HCT116 (cell line): ENCODE measurements around the gene ATP5F1A. TPM values are rescaled to one million over a fixed set of nuclear protein-coding genes. Genes with fewer than 3 reads are reported as not detected.

Source experiments
- ATAC-seq: fragments of 200-7000 bp; cut with Tn5 transposase; 2 replicates; pipeline ENCODE4 v1.9.1; 2020; ENCODE audit warnings: mild to moderate bottlenecking, moderate library complexity
- BruUV-seq: library from RNA; stranded (reverse); fragments of 400-500 nt; replicated peaks from 2 replicates; lab custom pipeline; 2021; lab: Mats Ljungman, UMichigan
- CTCF ChIA-PET: fragments of 300-600 bp; sonication (Branson Sonifier 250); formaldehyde crosslinking; loops from one replicate; lab custom pipeline; 2021; ENCODE audit warnings: antibody characterized with exemption; lab: Charles Lee
- POLR2A ChIA-PET: fragments of 300-600, 350-600 bp; sonication (Branson Sonifier 250); formaldehyde crosslinking; loops from one replicate; lab custom pipeline; 2021; ENCODE audit warnings: antibody characterized with exemption; lab: Charles Lee
- RAD21 ChIA-PET, 2 experiments: fragments of 300-600 bp; sonication (Branson Sonifier 250); formaldehyde crosslinking; loops; one replicate each; lab custom pipeline; 2023; ENCODE audit warnings: low total read pairs in 2 of 2; ENCODE audit not compliant: uncharacterized antibody in 2 of 2, unreplicated experiment in 2 of 2, low non-redundant PET in 1 of 2; lab: Charles Lee
- DNase-seq: peaks from one replicate; pipeline ENCODE4 v3.0.0-alpha.2; 2010; ENCODE audit warnings: low read depth, low spot score
- H2AFZ ChIP-seq: fragments of 200-600 bp; shearing (Covaris generic), sonication (generic); 2 replicates; pipeline ENCODE4 v1.6.1; 2017; ENCODE audit warnings: low read depth, mixed run types, mixed read lengths, antibody characterized with exemption, low read length; ENCODE audit not compliant: poor library complexity, severe bottlenecking
- H3K27ac ChIP-seq: 2 replicates; pipeline ENCODE4 v1.5.1; 2012; ENCODE audit warnings: low read depth, low read length
- H3K27me3 ChIP-seq: fragments of 200-600 bp; sonication (generic); 2 replicates; pipeline ENCODE4 v1.6.1; 2016; ENCODE audit warnings: mixed run types, low read length, mixed read lengths; ENCODE audit not compliant: insufficient read depth
- H3K36me3 ChIP-seq, 2 experiments: fragments of 200-500 bp in 1 of 2; fragments of 200-600 bp in 1 of 2; sonication (Bioruptor generic) in 1 of 2; sonication (generic) in 1 of 2; 2 replicates each; pipeline versions ENCODE4 v1.5.1 to v1.6.1; 2014 to 2016; ENCODE audit warnings: low read length in 2 of 2, inconsistent platforms in 1 of 2, mixed read lengths in 1 of 2, mixed run types in 1 of 2; ENCODE audit not compliant: insufficient read depth in 2 of 2, control insufficient read depth in 1 of 2
- H3K4me1 ChIP-seq, 2 experiments: fragments of 200-600 bp in 1 of 2; sonication (generic) in 1 of 2; 2 replicates each; pipeline versions ENCODE4 v1.5.1 to v1.6.1; 2012 to 2017; ENCODE audit warnings: low read length in 2 of 2, inconsistent platforms in 1 of 2, mild to moderate bottlenecking in 1 of 2, mixed read lengths in 1 of 2, mixed run types in 1 of 2, moderate library complexity in 1 of 2; ENCODE audit not compliant: insufficient read depth in 2 of 2, control insufficient read depth in 1 of 2
- H3K4me2 ChIP-seq: fragments of 200-600 bp; sonication (generic); 2 replicates; pipeline ENCODE4 v1.6.1; 2017; ENCODE audit warnings: mixed run types, low read length, mixed read lengths
- H3K4me3 ChIP-seq, 2 experiments: fragments of 200-600 bp in 1 of 2; sonication (generic) in 1 of 2; replicated peaks in 1 of 2; 2 replicates each; pipeline ENCODE4 v1.5.1; 2011 to 2016; ENCODE audit warnings: low read length in 2 of 2, control low read depth in 1 of 2, low read depth in 1 of 2, mild to moderate bottlenecking in 1 of 2, mixed read lengths in 1 of 2, mixed run types in 1 of 2
- H3K79me2 ChIP-seq: fragments of 200-600 bp; sonication (generic); 2 replicates; pipeline ENCODE4 v1.6.1; 2017; ENCODE audit warnings: mild to moderate bottlenecking, mixed run types, low read length, moderate library complexity, mixed read lengths; ENCODE audit not compliant: insufficient read depth
- H3K9ac ChIP-seq: fragments of 200-600 bp; sonication (generic); 2 replicates; pipeline ENCODE4 v1.6.1; 2016; ENCODE audit warnings: low read length, mixed read lengths
- H3K9me2 ChIP-seq: fragments of 200-600 bp; sonication (generic), shearing (Covaris generic); 2 replicates; pipeline ENCODE4 v1.6.1; 2017; ENCODE audit warnings: mixed run types, mild to moderate bottlenecking, moderate library complexity; ENCODE audit not compliant: insufficient read depth
- H3K9me3 ChIP-seq, 2 experiments: fragments of 200-500 bp in 1 of 2; fragments of 200-600 bp in 1 of 2; sonication (Bioruptor generic) in 1 of 2; sonication (generic) in 1 of 2; 2 replicates each; pipeline ENCODE4 v1.6.1; 2014 to 2017; ENCODE audit warnings: low read length in 2 of 2, mixed read lengths in 2 of 2, inconsistent platforms in 1 of 2, low read depth in 1 of 2, mild to moderate bottlenecking in 1 of 2, mixed run types in 1 of 2, moderate library complexity in 1 of 2; ENCODE audit not compliant: control insufficient read depth in 1 of 2, insufficient read depth in 1 of 2
- H4K20me1 ChIP-seq: fragments of 200-600 bp; sonication (generic), shearing (Covaris generic); 2 replicates; pipeline ENCODE4 v1.6.1; 2017; ENCODE audit warnings: mixed run types, mild to moderate bottlenecking, moderate library complexity; ENCODE audit not compliant: insufficient read depth
- ATF3 ChIP-seq: IDR thresholded peaks from 2 replicates; pipeline ENCODE4 v1.6.1; 2012
- ELF1 ChIP-seq: IDR thresholded peaks from 2 replicates; pipeline ENCODE4 v1.6.1; 2012; ENCODE audit warnings: low read depth, borderline replicate concordance
- EZH2 ChIP-seq: fragments of 200-600 bp; sonication (generic); IDR thresholded peaks from 2 replicates; pipeline ENCODE4 v1.6.1; 2017; ENCODE audit warnings: antibody characterized with exemption, mixed run types
- JUND ChIP-seq: IDR thresholded peaks from 2 replicates; pipeline ENCODE4 v1.6.1; 2012
- MAX ChIP-seq: IDR thresholded peaks from 2 replicates; pipeline ENCODE4 v1.6.1; 2012
- POLR2A ChIP-seq: IDR thresholded peaks from 2 replicates; pipeline ENCODE4 v1.7.0; 2011; ENCODE audit warnings: borderline replicate concordance; ENCODE audit not compliant: insufficient read depth, insufficient read length; ENCODE audit errors: extremely low read depth
- POLR2AphosphoS5 ChIP-seq: IDR thresholded peaks from 2 replicates; pipeline ENCODE4 v1.6.1; 2011; ENCODE audit warnings: mild to moderate bottlenecking, low read depth, low read length, moderate library complexity
- SIN3A ChIP-seq: IDR thresholded peaks from 2 replicates; pipeline ENCODE4 v1.6.1; 2012; ENCODE audit warnings: low read depth
- SP1 ChIP-seq: IDR thresholded peaks from 2 replicates; pipeline ENCODE4 v1.6.1; 2012; ENCODE audit warnings: low read depth
- YY1 ChIP-seq: IDR thresholded peaks from 2 replicates; pipeline ENCODE4 v1.6.1; 2011; ENCODE audit warnings: low read length, low read depth, moderate library complexity, mild to moderate bottlenecking; ENCODE audit not compliant: insufficient replicate concordance; ENCODE audit errors: extremely low read depth
- ZFX ChIP-seq: fragments of 450-650 bp; IDR thresholded peaks from 2 replicates; pipeline ENCODE4 v1.6.1; 2017
- intact Hi-C: fragments of 100-400 bp; cut with micrococcal nuclease; formaldehyde crosslinking; loops from 2 replicates; pipeline ENCODE4 v1.10.0; 2022
- total RNA-seq: library from RNA; stranded (reverse); gene quantifications from one replicate; pipeline ENCODE4 v1.2.1, GENCODE V29; 2021; ENCODE audit not compliant: unreplicated experiment

The ATP5F1A gene
- total RNA-seq, 1 experiment from 2014 or later, result 563 TPM

- ATAC-seq (peak; percentile 99), DNase-seq (peak; percentile 75)
- peak within 1 kb of the TSS; percentile 67 for H3K4me2 ChIP-seq
- RAD21 ChIA-PET, result no interaction called here
- TSS peak; percentile 67 for BruUV-seq
- CTCF ChIA-PET, result interaction anchor here (0.8 kb wide), 1 partner anchor 554 kb away, joined by 3 read pairs; no protein-coding TSS in a partner anchor
- H3K9ac ChIP-seq, result peak within 1 kb of the TSS; percentile 86
- no peaks in the 10 kb centered on the region for H4K20me1 ChIP-seq
- H3K4me3 ChIP-seq, result peak within 1 kb of the TSS; percentile 85 to 89
- no peaks in the 10 kb centered on the region for H3K9me3 ChIP-seq
- TF ChIP-seq JUND, result no peak
- TF ChIP-seq SIN3A, result peak; percentile 21; the same call in 1 of the 2 replicates
- peak; percentile 62 for TF ChIP-seq YY1
- TF ChIP-seq ATF3, result no peak
- peak; percentile 64 for TF ChIP-seq SP1
- peak; percentile 67 for TF ChIP-seq MAX
- TF ChIP-seq POLR2AphosphoS5, result peak; percentile 87
- peak; percentile 89 for TF ChIP-seq ZFX
- no peak for TF ChIP-seq EZH2
- 0 out of 2 replicates have a peak, but pooled peaks have one; percentile 20 for TF ChIP-seq ELF1
- TF ChIP-seq POLR2A, result peak; percentile 66
- no peaks in the 10 kb centered on the region for H3K9me2 ChIP-seq
- peaks cover 3 to 13% of the 10 kb centered on the region in 2 experiments; a peak in 2 of 4 replicates for H3K4me1 ChIP-seq
- H3K27me3 ChIP-seq, result no peaks in the 10 kb centered on the region
- H2AFZ ChIP-seq, result peak within 1 kb of the TSS; percentile 32
- intact Hi-C loops, result no loop called here
- peaks cover 2 to 7% of the 10 kb centered on the region in 2 experiments for H3K36me3 ChIP-seq
- peak within 1 kb of the TSS; percentile 79 for H3K27ac ChIP-seq
- POLR2A ChIA-PET, result no interaction called here
- H3K79me2 ChIP-seq, result peaks cover 20% of the 10 kb centered on the region
These were observed 6.2 kb upstream of the ATP5F1A start, which contains the start of gene HAUS1 for GRCh38 chr18:46104128-46104911. TSS of gene HAUS1 (plus strand) at chr18:46104385. CDS start at chr18:46104412, 27 bp downstream.
